ENCODE data around the gene FBXL13. TPM values are rescaled to one million over a fixed set of nuclear protein-coding genes. Genes with fewer than 3 reads are reported as not detected.

Gene FBXL13
- total RNA-seq, 2 experiments from 2014 or later: 1.6 to 2.0 TPM

DNA sequence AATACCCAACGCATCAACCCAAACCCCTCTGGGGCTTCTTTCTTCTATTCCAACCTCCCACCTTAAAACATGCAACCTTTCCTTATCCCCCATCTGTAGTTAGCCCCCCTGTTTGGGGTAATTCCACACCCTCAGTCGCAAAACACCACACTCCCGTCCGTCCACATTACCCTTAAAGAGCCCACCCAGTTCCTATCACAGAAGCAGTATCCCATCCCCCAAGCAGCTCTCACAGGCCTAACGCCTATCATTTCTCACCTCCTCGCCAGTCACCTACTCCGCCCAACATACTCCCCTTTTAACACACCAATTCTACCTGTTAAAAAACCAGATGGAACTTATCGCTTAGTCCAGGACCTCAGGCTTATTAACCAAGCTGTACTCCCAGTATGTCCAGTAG, 98.1 kb downstream of the FBXL13 start:
- H3K36me3 ChIP-seq (ENCODE audit: insufficient read depth, low read length): no peaks in the 10 kb centered on the region
- H3K4me2 ChIP-seq (ENCODE audit: low read length): no peak overlapping the region
- ChIA-PET CTCF (ENCODE audit: unreplicated experiment) (no interaction called here), POLR2A (no interaction called here)
- no peak for TF ChIP-seq EZH2phosphoT487 (IDR thresholded peaks at IDR 0.05; ENCODE audit: borderline replicate concordance, low read depth, low read length)
- H3K27ac ChIP-seq (ENCODE audit: low read depth, low read length, poor library complexity, severe bottlenecking): no peak overlapping the region
- H3K4me3 ChIP-seq (ENCODE audit: low read depth, low read length, poor library complexity, severe bottlenecking): no peak overlapping the region
- no peak for DNase-seq (ENCODE audit: low spot score)
- intact Hi-C loops (cut with micrococcal nuclease; ENCODE audit: unreplicated experiment): no loop called here
- no peak overlapping the region for H2AFZ ChIP-seq (ENCODE audit: low read length)
- no TSS peak for BruUV-seq (replicated peaks)
- no peaks in the 10 kb centered on the region for H3K9me3 ChIP-seq (ENCODE audit: low read length)
- no peaks in the 10 kb centered on the region for H3K79me2 ChIP-seq (ENCODE audit: insufficient read depth, low read depth, low read length)
- no peaks in the 10 kb centered on the region for H4K20me1 ChIP-seq (ENCODE audit: insufficient read depth, low read length)
- no peaks in the 10 kb centered on the region for H3K9me2 ChIP-seq (ENCODE audit: insufficient read depth, low read length)
- H3K4me1 ChIP-seq (ENCODE audit: insufficient read depth, low read length, poor library complexity, severe bottlenecking): no peaks in the 10 kb centered on the region

- no peak overlapping the region for H3K4me3 ChIP-seq (ENCODE audit: low read depth, low read length, poor library complexity, severe bottlenecking)
- H4K20me1 ChIP-seq (ENCODE audit: insufficient read depth, low read length): no peaks in the 10 kb centered on the region
- intact Hi-C loops (cut with micrococcal nuclease; ENCODE audit: unreplicated experiment): no loop called here
- no TSS peak for BruUV-seq (replicated peaks)
- TF ChIP-seq EZH2phosphoT487 (IDR thresholded peaks at IDR 0.05; ENCODE audit: borderline replicate concordance, low read depth, low read length): no peak
- no peak for TF ChIP-seq CTCF (conservative IDR thresholded peaks at IDR 0.05; ENCODE audit: low read length)
- no peaks in the 10 kb centered on the region for H3K4me1 ChIP-seq (ENCODE audit: insufficient read depth, low read length, poor library complexity, severe bottlenecking)
- H3K4me2 ChIP-seq (ENCODE audit: low read length): no peak overlapping the region
- no peaks in the 10 kb centered on the region for H3K36me3 ChIP-seq (ENCODE audit: insufficient read depth, low read length)
- ChIA-PET CTCF (ENCODE audit: unreplicated experiment) (no interaction called here), POLR2A (no interaction called here)
- no peaks in the 10 kb centered on the region for H3K79me2 ChIP-seq (ENCODE audit: insufficient read depth, low read depth, low read length)
- no peak overlapping the region for H2AFZ ChIP-seq (ENCODE audit: low read length)
- H3K9me2 ChIP-seq (ENCODE audit: insufficient read depth, low read length): no peaks in the 10 kb centered on the region
- no peak overlapping the region for H3K27ac ChIP-seq (ENCODE audit: low read depth, low read length, poor library complexity, severe bottlenecking)
- H3K9me3 ChIP-seq (ENCODE audit: low read length): no peaks in the 10 kb centered on the region
- DNase-seq (ENCODE audit: low spot score): no peak
Measured at GRCh38 chr7:102975854-102976253, 98.7 kb downstream of the FBXL13 start.

GRCh38 chr7:102974366-102975236, 100.0 kb downstream of the FBXL13 start:
- Histone ChIP-seq H3K4me2 (ENCODE audit: low read length) (no peak overlapping the region), H3K4me1 (ENCODE audit: insufficient read depth, low read length, poor library complexity, severe bottlenecking) (no peaks in the 10 kb centered on the region), H4K20me1 (ENCODE audit: insufficient read depth, low read length) (no peaks in the 10 kb centered on the region), H3K36me3 (ENCODE audit: insufficient read depth, low read length) (no peaks in the 10 kb centered on the region), H3K79me2 (ENCODE audit: insufficient read depth, low read depth, low read length) (no peaks in the 10 kb centered on the region), H3K9me3 (ENCODE audit: low read length) (no peaks in the 10 kb centered on the region), H3K27ac (ENCODE audit: low read depth, low read length, poor library complexity, severe bottlenecking) (no peak overlapping the region), H3K9me2 (ENCODE audit: insufficient read depth, low read length) (no peaks in the 10 kb centered on the region), H3K4me3 (ENCODE audit: low read depth, low read length, poor library complexity, severe bottlenecking) (no peak overlapping the region), H2AFZ (ENCODE audit: low read length) (no peak overlapping the region)
- no peak for DNase-seq (ENCODE audit: low spot score)
- no TSS peak for BruUV-seq (replicated peaks)
- intact Hi-C loops (cut with micrococcal nuclease; ENCODE audit: unreplicated experiment): no loop called here
- CTCF ChIA-PET (ENCODE audit: unreplicated experiment): no interaction called here
- POLR2A ChIA-PET: no interaction called here
- no peak for TF ChIP-seq EZH2phosphoT487 (IDR thresholded peaks at IDR 0.05; ENCODE audit: borderline replicate concordance, low read depth, low read length)
- TF ChIP-seq CTCF (conservative IDR thresholded peaks at IDR 0.05; ENCODE audit: low read length): 0 out of 2 replicates have a peak, but pooled peaks have one; percentile 24

Data from OCI-LY7 (cell line).